Measurements from ENCODE around the gene PANK4.

DNA sequence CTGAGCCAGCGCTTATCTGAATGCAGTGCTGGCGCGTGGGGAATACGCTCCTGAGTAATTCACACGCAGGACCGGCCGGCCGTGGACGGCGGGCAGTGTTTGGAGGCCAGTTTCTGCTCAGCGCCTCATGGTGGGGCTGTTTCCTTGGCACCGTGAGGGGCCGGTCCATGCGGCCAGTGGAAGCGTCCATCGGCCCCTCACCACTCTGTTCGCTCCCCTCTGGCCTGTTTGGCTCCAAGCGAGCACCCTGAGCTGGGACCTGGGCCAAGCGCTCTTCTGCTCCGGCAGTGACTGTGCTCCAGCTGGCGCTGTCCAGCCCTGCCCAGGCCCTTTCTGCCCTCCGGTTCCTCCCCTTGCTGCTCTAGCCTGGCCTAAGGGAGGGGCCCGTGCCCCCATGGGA is 66.6 kb downstream of the PANK4 start:
- TF ChIP-seq, protein P1, sequence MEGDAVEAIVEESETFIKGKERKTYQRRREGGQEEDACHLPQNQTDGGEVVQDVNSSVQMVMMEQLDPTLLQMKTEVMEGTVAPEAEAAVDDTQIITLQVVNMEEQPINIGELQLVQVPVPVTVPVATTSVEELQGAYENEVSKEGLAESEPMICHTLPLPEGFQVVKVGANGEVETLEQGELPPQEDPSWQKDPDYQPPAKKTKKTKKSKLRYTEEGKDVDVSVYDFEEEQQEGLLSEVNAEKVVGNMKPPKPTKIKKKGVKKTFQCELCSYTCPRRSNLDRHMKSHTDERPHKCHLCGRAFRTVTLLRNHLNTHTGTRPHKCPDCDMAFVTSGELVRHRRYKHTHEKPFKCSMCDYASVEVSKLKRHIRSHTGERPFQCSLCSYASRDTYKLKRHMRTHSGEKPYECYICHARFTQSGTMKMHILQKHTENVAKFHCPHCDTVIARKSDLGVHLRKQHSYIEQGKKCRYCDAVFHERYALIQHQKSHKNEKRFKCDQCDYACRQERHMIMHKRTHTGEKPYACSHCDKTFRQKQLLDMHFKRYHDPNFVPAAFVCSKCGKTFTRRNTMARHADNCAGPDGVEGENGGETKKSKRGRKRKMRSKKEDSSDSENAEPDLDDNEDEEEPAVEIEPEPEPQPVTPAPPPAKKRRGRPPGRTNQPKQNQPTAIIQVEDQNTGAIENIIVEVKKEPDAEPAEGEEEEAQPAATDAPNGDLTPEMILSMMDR (IDR thresholded peaks at IDR 0.05; ENCODE audit: low read depth, low read length, poor library complexity, severe bottlenecking), result no peak
- TF ChIP-seq EZH2phosphoT487 (IDR thresholded peaks at IDR 0.05; ENCODE audit: borderline replicate concordance, low read length), result no peak

Measured in DOHH2 (cell line).